ENCODE results near the gene RASGRP3.

Gene RASGRP3

DNA sequence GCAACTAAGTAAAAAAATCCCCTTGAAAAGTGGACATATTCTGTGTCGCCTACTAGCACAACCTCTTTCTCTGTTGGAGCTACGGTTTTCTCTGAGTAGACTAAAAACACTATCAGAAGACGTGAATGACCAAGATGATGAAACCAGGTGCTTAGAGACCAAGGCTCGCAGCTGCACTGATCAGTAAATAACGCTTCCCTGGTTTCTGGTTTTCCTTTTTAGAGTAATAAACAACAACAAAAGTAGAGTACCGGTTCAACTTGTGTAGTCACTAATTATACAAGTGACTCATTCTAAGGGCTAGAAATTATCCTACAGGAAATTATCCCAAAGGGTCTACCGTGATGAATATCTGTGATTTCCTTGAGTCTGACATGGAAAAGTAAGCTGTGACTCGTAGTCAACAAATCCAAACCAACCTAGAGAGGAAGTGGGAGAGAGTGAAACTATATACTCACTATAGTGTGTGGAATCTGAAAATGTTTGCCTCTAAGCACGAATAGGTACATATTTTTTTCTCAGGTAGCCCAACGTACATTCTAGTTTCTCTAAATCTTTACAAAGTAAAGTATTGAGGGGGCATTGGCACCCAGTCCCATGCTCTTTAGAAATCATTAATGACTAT lies 17.8 kb downstream of the RASGRP3 start:
- no peak for DNase-seq

DNA sequence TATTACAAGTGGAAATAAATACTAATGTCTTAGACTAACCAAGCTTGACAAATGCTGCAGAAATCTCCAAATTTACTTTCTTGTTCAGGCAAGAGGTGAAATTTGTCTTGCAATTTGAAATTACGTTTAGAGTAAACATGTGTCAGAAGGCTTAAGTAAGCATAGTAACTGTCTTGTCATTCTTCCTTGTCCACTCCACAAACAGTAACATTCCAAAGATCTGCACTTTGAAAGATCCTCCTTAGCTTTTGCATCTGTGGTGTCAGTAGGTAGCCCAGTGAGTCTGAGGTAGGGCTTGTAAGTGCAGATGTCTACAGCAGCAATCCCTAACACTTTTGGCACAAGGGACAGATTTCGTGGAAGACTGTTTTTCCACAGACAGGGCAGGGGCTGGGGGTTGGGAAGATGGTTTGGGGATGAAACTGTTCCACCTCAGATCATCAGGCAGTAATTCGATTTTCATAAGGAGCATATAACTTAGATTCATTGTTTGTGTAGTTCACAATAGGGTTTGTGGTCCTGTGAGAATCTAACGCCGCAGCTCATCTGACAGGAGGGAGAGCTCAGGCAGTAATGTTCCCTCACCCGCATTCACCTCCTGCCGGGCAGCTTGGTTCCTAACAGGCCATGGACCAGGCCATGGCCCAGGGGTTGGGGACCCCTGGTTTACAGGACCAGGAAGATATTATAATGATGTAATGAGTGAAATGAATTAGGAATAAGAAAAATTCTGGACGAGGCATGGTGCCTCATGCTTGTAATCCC lies 18.6 kb downstream of the RASGRP3 start:
- no peak for DNase-seq

DNA sequence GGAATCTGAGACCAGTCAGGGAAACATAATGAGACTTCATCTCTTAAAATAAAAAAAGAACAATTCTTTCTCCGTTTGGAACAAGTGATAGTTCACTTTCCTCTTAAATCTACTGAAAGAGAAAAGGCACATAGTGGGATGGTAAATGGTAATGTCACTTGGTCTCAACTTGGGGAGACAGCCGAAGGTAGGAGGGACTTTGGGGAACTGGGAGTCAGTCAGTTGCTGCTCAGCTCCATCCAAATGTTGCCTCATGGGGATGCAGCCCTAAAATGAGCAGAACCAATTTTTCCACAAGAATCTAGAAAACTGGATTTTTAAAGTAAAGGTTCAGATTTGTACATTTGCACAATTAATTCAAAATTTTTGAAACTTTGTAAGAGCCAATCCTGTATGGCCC lies 19.2 kb downstream of the RASGRP3 start:
- no peak for DNase-seq

GRCh38 chr2:33496150-33496549 lies 19.7 kb downstream of the RASGRP3 start:
- no peak for DNase-seq

- DNase-seq: no peak
Observed at GRCh38 chr2:33496726-33497125, 20.3 kb downstream of the RASGRP3 start.

DNA sequence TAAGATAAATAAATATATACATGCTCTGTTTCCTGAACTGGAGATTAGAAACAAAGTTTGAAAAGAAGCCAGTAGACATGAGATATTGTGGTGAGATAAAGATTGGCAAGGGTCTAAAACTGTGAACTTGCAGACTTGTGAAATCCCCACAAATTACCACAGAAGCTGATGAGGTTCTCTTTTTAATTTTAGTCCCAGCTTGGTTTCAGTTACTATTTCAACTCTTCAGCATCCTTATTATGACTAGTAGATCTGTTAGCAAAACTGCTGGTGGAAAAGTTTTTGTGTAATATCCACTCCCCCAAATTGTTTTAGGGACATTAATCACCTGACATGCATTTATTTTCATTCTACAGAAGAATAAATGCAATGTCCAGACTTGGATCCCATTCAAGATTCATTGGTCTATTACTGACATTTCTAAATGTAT lies 20.8 kb downstream of the RASGRP3 start:
- DNase-seq: no peak

DNA sequence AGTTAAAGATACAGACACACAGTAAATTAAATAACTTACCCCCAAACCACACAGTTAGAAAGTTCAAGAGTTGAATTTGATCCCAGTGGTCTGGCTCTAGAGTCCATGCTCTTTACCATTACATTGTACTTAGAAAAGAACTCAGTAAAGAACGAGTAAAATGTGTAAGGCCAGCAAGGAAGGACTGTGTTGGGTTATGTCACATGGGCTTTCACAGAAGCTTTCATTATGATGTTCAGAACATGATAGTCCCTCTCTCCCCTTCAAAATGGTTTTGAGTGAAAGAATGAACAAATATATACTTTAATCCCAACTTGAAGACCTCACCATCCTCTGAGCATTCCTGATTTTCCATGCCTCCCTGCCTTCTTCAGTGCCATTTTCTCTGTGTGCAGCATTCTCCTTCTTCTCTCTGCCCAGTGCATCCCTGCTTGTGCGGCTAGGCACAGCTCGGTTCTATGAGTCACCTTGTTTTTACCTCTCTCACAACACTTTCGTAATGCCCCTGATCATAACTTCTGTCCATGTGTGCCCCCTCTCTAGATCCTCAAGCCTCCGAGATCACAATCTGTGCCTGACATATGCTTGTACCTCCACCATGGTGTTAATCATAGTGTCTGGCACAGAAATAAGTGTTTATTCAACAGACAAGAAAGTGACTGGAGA lies 22.0 kb downstream of the RASGRP3 start:
- no peak for DNase-seq

DNA sequence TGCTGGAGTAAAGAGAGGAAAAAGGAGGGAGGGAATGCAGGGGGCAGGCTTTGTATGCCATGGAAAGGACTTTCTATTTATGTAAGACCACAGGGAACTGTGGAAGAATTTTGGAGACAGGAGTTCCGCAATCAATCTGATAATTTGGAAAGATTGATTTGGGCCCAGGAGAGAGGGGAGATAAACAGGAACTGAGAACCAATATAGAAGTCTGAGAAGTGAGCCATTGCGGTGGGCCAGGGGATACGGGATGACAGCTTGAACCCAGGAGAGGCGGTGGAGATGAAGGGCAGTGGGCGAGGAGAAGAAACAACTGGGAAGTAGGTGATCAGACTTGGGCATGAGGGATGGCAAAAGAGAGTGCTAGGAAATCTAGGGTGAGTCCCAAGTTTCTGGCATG lies 23.7 kb downstream of the RASGRP3 start:
- no peak for DNase-seq

GRCh38 chr2:33502025-33502424 lies 25.6 kb downstream of the RASGRP3 start:
- DNase-seq: no peak

DNA sequence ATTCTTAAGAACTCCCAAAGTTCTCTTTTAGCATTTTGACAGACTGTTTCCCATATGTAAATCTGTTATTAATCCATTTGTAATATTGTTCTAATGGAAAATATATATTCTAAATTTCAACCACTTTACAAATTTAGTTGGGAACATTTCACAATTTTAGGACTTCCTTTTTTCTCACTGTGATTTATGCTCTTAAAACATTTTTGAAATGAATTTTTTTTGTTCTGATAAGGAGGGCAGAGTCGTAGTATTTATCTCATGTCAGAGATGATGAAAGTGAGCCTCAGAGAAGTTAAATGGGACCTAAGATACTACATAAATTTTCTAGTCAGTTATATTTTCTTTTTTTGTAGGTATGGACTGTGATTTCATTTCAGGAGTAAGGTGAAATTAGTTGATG lies 26.6 kb downstream of the RASGRP3 start:
- no peak for DNase-seq

DNA sequence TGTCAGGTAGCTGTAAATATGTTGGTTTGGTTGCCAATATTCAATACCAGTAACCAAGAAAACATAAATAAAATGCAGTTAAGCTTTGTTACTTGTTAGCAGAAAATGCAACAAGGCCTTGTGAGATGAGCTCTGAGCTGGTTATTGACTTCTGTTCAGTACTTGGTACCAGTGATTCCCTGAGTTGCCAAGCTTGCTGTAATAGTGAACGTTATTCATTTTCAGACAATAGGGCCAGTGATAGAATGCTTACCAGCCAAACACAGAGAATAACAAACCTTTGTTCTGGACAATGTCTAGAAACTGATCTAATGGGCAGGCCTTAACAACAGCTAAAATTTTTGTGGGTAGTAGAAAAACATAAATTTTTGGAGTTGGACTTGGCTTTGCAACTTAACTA lies 29.5 kb downstream of the RASGRP3 start:
- no peak for DNase-seq

DNA sequence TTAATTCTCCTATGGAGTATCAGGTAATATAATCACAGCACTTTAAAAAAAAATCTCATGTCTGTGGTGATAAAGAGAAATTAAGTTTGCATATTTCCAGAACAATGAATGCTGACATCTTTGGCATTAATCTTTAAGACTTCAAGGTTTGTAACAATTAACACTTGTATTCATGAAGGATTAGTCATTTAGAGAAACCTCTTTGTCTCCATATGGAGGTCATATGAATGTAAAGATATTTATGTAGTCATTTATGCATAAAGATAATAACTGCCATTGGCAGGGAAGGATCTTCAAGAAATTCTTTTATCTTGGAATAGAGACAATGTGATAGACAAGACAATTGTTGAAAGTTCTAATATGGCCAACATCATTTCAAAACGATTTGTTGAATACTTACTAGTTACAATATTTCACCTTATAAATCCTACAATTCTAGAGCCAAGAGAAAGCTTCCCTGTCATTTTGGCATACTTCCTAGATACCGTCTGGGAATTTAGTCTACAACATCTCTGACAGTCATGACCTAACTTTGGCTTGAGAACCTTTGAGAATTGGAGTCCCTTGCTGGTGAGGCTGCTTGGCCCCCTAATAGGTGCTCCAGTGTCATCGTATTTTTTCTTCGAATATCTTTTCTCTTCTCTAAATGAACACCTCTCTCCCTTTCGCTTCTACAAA lies 33.6 kb downstream of the RASGRP3 start:
- no peak for DNase-seq

DNA sequence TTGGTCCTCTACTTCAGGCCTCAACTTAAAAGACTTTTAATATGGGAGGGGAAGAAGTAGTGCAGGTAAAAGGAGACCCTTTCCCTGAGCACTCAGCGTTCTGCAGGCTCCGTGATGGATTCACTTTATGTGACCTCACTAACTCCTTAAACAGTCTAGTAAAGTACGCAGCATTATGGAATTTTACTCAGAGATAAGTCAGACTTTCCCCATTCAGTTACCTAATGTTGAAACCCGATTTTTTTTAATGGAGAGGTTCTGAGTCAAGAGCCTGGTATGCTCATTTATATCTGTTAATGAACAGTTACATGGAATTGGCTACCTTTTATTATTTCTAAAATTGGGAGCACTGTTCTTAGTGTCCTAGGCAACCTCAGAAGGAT lies 34.1 kb downstream of the RASGRP3 start:
- no peak for DNase-seq

DNA sequence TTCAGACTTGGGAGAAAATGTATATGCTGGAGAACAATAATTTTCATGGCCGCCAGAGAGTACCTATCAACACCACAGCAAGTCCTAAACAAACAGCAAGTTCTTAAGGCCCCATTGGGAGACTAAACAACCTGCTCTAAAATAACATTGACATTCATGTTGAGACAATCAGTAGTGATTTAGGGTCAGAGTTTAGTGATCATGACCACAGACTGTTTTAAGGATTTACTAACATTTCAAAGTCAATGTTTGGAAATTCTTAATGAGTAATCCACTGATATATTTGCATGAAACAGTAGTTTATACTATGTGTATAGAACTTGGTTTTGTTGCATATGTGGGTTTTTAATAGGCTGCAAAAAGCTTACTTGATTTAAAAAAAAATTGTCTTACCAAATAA lies 34.7 kb downstream of the RASGRP3 start:
- DNase-seq: no peak

- DNase-seq: no peak
Observed at GRCh38 chr2:33512112-33512511, 35.7 kb downstream of the RASGRP3 start.

GRCh38 chr2:33513480-33513879 lies 37.0 kb downstream of the RASGRP3 start:
- DNase-seq: no peak

GRCh38 chr2:33516456-33516995 lies 40.1 kb downstream of the RASGRP3 start:
- no peak for DNase-seq

DNA sequence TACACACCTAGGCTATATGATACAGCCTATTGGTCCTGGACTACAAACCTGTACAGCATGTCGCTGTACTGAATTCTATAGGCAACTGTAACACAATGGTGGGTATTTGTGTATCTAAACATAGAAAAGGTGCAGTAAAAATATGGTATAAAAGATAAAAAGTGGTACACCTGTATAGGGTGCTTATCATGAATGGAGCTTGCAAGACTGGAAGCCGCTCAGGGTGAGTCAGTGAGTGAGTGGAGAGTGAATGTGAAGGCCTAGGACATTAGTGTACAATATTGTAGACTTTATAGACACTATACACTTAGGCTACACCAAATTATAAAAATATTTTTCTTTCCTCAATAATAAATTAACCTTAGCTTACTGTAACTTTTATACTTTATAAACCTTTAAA lies 41.8 kb downstream of the RASGRP3 start:
- no peak for DNase-seq

GRCh38 chr2:33518929-33519328 lies 42.5 kb downstream of the RASGRP3 start:
- DNase-seq: no peak

- DNase-seq: no peak
Observed at GRCh38 chr2:33521791-33522281, 45.4 kb downstream of the RASGRP3 start.

GRCh38 chr2:33522576-33522975 lies 46.1 kb downstream of the RASGRP3 start:
- no peak for DNase-seq

DNA sequence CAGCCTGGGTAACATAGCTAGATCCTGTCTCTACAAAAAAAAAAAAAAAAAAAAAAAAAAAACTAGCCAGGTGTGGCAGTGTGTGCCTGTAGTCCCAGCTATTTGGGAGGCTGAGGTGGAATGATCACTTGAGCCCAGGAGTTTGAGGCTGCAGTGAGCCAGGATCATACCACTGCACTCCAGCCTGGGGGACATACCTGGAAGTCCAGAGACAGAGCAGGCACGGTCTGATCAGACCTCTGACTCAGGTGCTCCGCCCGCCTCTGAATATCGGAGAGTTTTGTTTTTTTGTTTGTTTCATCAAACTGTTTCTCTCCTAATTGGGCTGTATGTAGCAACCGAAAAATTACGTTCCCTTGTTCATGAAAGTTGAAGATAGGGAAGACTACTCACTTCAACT lies 49.2 kb downstream of the RASGRP3 start:
- DNase-seq: no peak

DNA sequence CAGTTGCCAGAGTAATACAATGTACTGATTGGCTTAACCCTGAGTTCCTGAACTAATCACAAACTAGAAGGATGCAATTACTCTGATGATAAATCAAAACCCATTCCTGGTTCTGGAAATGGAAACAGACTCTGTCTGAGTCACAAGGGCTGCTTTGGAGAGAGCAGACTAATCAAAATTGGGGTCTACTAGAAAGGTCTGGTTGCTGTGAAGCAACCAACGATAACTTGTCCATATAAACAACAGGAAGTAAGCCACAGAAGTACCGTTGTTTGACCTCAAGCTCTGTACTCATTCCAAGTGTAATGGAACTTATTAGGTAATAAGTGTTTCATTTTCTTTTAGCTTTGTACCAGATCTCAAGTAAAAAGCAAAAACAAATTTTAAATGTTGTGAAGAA lies 49.7 kb downstream of the RASGRP3 start:
- DNase-seq: no peak

Data from activated gamma-delta T cell (primary cell).